Stimulated activated CD8-positive, alpha-beta memory T cell treated with anti-CD3 and anti-CD28 coated beads, Interleukin-2, amount 100 ng/mL, for 48 hours (primary cell): Measurements from ENCODE around the gene IGDCC3.
"Not testable (repeated sequence)": the region's sequence is repeated elsewhere in the genome, so short reads cannot be mapped to it uniquely, and the experiment has no call there.

Experiments
- DNase-seq, 2 donors: peaks; one replicate each; pipeline ENCODE4 v3.0.0-alpha.2; 2020; ENCODE audit warnings: low read depth in 2 of 2

Gene IGDCC3

DNA sequence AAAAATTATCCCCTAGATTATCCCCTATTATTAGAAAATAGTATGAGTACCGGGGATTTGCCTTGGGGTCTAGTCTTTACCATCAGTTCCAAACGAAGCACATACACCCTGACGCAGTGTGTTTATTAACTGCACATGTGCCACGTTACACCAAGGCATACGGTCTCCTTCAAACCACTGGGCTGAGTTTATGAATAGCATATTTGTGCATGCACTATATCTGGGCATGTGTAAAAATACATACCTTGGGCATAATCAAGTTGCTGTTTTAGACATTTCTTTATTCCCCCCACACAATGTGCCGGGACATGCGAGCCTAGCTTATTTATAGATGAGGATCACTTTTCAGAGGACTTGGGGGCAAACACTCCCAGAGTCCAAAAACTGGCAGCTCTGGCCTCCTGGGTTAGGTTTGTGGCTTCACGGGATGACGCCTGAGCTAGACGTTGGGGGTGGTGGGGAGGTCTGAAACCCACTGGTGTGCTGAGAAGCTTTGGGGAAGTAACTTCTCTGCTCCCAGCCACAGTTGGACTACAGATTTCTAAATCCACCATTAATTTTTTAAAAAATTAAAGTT is 28.7 kb upstream of the IGDCC3 start:
- no peak for DNase-seq

DNA sequence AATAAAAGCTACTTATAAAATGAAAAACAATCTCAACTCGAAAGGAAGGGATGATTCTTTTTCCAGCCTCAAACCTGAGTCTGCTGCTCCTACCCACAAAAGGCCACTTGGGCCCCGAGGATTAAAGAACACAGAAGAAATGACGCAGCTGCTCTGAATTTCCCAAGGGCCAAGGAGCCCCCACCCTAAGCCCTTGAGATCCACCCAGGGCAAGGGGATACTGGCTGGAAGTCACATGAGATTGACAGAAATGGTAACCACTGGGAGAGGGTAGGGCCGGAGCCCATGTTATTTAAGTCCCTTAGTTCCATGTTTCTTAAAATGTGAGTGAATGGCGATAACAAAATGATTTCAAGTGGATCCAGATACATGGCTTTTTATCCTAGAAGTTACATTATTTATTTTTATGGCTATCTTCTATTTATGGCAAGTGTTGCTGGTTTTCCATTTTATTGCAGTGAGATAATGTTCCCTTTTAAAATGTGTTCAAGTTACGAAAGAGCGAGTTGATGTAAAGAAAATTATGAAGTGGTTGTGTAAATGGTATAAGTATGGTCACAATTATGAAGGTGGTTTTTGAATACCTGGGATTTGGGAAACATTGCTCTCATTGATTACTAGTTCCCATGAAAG is 28.1 kb upstream of the IGDCC3 start:
- DNase-seq = no peak

DNA sequence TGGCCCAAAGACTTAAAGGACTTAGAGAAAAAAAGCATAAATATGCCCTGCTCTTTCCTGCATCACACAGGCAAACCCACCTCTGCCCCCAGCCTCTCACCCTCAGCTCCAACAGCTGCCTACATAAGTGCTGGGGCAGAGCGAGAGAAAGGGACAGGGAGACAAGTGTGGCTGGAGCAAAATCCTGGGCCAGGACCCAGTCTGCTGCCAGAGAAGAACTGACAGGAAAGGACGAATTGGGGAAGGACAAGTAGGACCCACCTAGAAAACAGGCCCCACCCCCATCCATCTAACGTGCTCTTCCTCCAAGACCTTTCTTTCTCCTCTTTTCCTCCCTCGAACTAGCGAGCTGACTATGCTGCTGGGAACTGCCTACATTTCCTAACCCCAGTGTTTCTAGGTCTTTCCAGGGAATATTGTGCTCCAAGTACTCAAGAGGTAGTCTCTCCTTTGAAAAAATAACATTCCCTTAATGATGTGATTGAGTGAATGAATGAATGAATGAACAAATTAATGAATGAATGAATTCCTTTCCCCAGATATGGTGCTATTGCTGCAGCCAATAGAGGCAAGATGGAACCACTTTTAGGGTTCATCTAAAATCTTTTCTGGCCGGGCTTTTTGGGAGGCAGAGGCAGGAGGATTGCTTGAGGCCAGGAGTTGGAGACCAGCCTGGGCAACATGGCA is 26.5 kb upstream of the IGDCC3 start:
- DNase-seq = no peak

DNA sequence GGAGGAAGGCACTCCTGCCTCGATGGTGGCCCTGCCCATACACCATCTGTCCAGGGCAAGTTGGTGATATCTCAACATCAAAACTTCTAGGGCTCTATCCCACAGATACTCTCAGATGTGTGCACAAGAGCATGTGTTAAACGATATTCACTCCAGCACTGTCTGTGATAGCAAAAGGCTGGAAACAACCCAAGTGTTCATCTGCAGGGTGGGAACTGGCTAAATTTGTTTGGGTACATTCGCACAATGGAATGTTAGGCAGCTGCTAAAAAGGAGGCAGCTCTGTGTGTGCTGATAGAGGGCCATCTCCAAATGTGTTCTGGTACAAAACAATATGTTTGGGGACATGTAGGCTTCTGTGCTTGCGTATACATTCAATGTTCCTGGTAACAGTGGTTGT is 25.2 kb upstream of the IGDCC3 start:
- no peak for DNase-seq

DNA sequence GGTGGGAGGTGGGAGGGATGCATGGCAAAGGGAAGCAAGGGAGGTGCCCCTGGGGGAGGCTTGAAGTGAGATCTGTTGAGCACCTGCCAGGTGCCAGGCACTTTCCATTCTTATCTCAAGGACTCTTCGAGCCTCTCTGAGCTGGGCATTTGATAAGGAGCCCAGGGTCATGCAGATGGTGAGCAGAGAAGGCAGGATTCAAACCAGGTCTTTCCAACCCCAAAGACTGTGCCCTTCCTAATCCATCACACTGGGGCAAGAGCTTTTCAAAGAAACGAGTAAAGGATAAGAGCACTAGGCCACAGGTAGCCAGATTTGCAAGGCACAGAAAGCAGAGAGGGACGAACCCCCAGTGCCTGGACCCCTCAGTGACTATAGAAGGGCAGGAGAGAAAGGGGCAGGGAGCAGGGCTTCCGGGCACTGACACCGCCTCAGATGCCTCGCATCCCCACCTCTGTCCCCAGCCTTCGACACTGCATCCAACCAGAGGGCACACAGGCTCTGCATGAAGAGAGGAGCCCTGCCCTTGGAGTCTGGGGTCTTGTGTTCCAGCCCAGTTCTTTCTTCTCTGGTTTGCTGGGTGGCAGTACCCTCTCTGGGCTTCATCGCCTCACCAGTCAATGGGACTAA is 23.9 kb upstream of the IGDCC3 start:
- no peak for DNase-seq

DNA sequence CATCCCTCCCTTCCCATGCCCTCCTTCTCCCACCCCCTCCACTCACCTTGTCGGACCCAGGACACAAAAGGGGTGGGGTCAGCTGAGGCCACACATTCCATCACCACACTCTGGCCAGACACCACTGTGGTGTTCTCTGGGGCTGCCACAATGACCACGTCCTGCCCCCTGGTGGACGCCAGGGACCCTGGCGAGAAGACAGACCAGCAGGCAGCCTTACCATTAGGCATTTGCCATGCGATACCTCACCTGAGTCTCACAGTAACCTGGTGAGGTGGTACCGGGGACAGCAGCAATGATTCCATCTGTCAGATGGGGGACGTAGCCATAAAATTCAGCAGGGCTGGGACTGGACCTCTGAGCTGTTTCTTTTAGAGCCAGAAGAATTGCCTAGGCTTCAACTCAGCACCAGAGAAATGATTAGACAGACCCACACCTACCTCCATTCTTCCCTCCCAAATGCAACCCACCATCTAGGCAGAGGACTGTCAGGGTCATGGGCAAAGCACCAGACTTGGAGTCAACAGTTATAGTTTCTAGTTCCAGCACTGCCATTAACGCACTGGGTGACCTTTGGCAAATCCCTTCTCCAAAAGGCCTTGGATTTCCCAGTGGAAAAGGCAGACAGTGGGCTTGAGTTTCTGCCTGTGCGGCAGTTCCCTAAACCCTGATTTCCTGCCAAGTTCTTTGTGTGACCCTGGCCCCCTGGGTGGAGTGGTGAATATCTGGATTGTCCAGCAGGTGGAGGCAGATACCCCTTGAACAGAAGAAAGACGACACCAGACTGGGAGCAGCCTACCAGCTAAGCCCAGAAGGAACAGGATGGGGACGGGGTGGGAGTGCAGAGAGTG is 23.2 kb upstream of the IGDCC3 start:
- peak in 1 of 2 donors; percentile 24 for DNase-seq

DNA sequence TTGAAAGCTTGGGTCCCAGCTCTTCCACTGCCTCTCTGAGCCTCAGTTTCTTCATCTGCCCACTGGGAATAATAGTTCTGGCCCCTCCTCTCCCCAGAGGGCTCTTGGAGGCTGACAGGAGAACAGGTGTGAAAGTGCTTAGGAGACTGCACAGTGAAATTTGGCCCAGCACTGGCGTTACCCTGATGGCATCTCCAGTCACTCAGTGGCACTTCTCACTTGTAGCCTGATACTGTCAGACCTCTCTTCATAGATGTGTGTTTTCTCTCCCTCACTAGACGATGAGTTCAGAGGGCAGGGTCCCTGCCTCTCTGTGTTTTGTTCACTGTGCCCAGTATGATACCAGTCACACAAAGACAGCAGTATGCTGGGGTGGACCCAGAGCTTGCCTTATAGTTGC is 22.2 kb upstream of the IGDCC3 start:
- no peak for DNase-seq

DNA sequence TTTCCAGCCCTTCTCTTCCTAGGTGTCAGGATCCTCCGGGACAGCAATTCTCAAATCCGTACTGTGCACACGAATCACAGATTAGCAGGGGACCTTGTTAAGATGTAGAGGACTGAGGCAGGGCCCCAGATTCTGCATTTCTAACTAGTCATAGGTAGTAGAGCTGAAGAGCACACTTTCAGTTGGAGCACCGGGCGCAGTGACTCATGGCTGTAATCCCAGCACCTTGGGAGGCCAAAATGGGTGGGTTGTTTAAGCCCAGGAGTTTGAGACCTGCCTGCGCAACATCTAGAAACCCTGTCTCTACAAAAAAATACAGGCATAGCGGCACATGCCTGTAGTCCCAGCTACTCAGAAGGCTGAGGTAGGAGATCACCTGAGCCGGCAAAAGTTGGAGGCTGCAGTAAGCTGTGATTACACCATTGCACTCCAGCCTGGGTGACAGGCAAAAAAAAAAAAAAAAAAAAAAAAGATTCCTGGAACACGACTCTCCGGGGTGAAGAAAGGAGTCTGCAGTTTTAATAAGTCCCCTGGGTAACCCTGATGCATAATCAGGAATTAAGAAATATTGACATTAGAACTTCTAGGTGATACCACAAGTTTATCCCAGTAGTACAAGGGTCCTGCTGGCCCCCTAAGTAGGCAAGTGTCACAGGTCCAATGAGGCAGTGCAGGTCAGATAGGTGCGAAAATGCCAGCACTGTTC is 21.4 kb upstream of the IGDCC3 start:
- DNase-seq = no peak

DNA sequence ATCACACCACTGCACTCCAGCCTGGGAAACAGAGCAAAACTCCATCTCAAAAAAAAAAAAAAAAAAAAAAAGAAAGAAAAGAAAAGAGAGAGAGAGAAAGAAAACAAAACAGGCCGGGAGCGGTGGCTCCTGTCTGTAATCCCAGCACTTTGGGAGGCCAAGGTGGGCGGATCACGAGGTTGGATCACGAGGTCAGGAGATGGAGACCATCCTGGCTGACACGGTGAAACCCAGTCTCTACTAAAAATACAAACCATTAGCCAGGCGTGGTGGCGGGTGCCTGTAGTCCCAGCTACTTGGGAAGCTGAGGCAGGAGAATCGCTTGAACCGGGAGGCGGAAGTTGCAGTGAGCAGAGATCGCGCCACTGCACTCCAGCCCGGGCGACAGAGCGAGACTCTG is 20.7 kb upstream of the IGDCC3 start:
- not testable (repeated sequence) for DNase-seq

DNA sequence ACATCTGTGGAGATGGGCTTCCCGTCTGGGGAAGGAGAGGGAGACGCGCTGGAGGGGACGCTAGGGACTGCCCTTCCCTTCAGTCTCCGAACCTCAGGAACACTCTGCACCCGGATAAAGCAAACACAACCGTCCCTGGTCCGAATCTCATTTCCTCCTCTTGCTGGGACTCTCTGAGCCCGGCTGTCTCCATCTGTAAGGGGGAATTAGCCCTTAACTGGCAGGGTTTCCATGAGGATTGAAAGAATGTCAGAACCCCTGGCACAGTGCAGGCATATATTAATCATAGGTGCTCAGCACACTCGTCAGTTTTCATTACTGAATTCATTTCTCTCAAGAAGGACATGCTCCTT is 19.1 kb upstream of the IGDCC3 start:
- DNase-seq = no peak

DNA sequence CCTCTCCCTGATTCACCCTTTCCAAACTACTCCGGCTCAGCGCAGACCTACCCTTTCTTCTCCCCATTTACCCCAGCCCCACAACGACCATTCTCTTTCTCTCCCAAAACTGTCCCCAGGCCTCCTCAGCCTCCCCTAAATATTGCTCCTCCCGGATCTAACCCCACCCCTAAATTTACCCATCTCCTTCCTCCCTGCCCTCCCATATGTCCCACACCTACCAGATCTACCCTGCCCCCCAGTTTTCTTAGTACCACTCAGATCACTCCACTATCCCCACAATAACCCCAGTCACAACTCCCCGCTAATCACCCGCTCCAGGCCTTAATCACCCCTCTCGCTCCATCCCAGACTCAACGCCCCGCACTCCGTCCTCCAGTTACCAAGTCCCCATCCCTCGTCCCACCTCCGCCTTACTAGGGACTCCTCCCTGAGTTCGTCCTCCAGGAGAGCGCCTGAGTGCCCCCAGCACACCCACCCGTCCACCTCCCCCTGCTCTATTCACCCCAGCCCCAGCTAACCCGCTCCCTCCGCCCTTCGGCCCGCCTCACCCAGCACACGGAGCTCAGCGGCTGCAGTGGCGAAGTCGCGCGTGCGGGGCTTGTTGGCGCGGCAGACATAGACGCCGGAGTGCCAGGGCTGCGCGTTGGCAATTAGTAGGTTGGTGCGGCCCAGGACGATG is 18.6 kb upstream of the IGDCC3 start:
- DNase-seq = no peak

DNA sequence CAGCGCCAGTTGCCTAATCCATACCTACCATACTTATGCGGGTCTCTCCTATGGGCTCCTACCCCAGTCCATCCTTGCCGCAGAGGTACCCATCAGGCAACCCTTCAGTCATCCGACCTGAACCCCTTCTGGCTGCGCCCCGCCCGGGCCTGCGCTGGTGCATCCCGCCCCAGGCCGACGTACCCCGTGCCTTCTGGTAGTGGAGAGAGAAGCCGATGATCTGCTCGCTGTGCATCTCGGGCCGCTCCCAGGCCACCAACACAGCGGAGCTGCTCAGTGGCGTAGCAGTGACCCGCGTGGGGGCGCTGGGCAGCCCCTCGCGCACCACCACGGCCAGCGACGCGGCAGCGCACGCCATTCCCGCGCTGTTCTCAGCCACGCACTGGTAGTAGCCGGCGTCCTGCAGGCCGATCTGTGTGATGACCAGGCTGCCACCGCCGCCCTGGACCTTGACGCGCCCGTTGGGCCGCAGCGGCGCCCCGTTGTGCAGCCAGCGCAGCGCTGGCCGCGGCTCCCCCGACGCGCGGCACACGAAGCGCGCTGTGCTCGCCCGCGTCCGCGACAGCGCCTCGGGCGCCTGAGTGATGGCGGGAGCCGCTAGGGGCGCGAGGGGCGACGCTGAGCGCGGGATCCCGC is 17.9 kb upstream of the IGDCC3 start:
- DNase-seq = no peak

DNA sequence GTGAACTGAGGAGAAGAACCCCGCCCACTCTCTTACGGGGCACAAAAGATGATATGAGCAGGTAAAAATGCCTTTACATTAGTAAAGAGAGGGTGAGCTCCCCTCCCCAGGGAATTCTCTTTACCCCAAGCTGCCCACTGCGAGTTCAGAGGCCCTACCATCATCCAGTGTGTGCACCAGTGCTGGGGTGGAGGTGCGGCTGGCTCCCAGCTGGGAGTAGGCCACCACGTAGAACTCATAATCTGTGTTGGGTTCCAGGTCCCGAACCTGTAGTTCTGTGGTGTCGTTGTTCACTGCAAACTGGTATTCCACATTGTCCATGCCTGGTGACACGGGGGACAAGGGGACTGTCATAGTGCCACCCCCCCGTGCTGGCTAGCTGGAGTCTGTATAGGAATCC is 17.1 kb upstream of the IGDCC3 start:
- no peak for DNase-seq

DNA sequence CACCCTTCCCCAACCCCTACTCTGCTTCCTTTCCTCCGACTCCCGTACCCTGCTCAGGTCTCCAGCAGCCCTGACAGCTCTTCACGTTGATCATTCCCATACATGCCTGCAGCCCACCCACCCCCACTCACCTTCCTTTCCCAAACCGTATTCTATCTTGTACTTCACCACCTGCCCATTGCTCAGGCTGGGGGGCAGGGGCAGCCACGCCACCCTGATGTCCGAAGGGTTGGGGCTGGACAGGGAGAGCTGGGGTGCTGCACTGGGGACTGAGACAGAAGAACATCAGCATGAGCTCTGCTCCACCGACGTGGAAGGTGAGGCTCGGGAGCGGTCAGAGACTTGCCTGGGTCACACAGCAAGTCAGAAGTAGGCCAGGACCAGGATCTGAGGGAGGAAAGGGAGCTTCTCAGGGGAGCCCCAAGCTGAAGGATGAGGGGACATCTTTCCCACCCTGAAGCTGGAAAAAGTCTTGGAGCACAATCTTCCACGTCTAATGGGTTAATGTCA is 16.5 kb upstream of the IGDCC3 start:
- DNase-seq = no peak

DNA sequence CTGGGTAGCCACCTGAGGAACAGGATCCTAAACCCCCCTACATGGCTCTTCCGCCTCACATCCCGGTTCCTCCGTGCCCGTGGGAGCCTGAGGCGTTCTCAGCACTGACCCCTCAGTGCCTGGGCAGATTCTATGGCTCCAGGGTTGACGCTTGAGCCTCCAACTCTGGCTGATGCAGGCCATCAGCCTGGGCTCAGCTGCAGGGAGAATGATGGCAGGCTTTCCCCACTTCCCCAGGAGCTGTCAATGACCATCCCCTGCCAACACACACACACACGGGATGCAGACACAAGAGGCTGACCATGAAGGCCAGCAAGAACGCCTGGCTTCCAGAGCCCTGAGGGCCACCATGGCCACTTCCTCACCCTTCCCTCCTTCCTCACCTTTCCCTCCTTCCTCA is 15.8 kb upstream of the IGDCC3 start:
- no peak for DNase-seq

DNA sequence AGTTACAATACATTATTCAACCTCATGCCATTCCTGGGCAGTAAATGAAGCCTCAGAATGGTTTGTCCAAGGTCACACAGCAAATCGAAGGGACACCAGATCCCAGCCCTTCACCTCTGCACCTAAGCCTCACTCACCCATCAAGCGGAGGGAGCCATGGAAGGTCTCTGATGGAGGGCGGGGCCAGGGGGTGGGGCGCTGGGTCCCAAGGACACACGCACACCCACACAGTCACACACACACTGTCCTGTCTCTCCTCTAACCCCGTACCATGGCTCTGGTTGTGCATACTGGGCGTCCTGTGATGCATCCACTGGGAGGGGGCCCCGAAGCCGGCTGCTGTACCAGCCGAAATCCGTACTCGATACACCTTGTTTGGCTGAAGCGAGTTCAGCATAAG is 15.3 kb upstream of the IGDCC3 start:
- no peak for DNase-seq

DNA sequence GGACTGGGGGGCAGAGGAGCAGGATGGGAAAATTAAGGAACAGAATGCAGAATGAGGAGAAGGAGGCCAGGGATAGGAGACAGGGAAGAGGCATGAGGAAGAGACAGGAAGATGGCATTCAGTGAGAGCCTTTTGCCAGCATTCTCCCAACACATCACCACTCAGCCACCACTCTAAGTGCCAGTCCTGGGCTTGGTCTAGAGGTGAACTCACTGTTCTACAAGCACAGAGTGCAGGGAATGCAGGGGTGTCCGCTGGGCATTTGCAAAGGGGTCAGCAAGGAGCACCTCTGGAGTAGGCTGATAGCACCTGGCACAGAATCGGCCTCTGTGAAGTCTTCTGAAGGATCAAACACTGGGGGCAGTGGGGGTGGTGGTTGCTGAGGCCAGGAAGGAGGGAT is 14.6 kb upstream of the IGDCC3 start:
- DNase-seq = no peak

DNA sequence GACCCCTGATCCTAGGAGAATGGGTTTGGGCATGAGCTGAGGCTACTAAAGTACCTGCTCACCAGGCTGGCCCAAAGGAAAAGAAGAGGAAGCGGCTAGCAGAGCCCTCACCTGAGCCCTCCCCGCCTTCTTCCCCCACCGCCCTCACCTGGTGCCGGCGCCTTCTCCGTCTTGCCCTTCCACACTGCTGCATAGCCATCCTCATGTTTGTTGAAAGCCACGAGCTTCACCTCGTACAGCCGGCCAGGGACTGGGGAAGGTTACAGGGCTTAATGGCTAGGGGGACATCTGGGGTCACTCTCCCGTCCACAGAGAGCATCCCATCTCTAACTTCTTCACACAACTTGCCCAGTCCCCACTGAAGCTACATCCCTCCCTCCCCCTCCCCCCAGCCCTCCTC is 13.9 kb upstream of the IGDCC3 start:
- DNase-seq = no peak

DNA sequence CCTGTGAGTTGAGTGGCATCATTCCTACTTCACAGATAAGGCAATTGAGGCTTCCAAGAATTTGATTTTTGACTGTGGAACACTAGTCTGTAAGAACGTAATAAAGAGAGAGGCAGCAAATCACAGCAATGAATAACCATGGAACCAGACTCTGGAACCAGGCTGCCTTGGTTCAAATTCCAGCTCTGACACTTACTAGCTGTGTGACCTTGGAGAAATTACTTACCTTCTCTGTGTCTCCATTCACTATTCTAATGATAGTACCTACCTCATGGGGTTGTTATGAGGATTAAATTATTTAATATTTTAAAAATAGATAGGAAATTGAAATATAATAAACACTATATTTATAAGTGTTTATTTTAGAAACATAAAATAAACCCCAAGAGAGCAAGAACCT is 12.6 kb upstream of the IGDCC3 start:
- no peak for DNase-seq

DNA sequence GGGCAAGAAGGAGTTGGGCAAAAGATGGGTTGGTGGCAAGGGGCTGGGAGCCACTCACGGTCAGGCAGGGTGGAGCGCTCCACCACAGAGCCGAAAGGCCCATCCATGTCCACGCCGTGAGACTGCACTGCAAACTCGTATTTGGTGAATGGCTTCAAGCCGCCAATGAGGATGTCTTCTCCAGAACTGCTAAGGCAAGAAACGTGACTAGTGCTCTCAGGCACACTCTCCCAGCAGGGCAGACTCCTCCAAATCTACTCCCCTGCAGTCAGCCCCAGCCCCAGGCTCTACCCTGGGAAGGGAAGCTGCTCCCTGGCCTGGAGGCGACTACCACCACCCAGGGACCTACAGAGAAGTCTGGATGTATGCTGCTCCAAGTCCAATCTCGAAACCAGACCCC is 11.4 kb upstream of the IGDCC3 start:
- no peak for DNase-seq
